ENCODE data around the gene ZNF426. TPM values are rescaled to one million over a fixed set of nuclear protein-coding genes. Genes with fewer than 3 reads are reported as not detected.

Gene ZNF426
- total RNA-seq, 4 donors from 2014 or later: 13.7 to 19.4 (median 17.5) TPM

DNA sequence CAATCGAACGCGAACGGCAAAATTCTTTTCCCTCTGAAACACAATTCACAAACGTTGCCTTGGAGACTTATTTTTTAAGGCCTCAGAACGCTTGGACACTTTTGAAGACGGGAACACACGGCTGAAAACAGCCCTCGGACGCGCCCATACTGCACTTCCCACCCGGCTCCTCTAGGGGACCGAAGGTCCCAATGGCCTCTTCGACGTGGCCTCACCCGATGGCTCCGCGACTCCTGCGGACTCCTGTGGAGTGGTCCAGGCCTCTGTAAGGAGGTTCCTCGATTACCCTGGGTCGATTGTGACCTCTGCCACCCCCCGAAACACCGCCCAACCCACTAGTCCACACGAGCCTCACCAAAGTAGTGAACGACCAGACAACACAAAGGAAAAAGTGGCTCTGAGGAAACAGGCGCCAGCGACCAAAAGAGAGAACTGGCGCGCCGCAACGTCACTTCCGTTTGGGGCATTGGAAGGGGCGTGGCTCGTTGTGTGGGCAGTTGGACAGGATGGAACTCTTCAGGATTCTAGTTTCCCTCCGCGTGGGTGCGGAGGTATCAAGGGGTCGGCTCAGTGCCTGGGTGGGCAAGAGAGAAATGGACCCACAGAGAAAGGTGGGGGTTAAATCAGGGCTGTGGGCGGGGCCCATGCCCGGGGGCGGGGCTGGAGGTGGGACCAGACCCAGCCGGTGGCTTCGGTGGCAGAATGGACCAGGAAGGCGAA lies 40.1 kb downstream of the ZNF426 start, which contains the start of gene ZNF560:
TSS of gene ZNF560 (minus strand) at position 434 of the 720 bp plus-strand sequence. CDS start 23,303 bp downstream, outside the sequence.
- no peaks in the 10 kb centered on the region for H3K4me1 ChIP-seq
- no peak within 1 kb of the TSS for H3K4me3 ChIP-seq
- no peak within 1 kb of the TSS for H3K27ac ChIP-seq (replicated peaks in 1 of 4)
- intact Hi-C loops (cut with DNase I): no loop called here
- no peak for TF ChIP-seq EP300 (IDR thresholded peaks at IDR 0.05)
- TF ChIP-seq, protein P1, sequence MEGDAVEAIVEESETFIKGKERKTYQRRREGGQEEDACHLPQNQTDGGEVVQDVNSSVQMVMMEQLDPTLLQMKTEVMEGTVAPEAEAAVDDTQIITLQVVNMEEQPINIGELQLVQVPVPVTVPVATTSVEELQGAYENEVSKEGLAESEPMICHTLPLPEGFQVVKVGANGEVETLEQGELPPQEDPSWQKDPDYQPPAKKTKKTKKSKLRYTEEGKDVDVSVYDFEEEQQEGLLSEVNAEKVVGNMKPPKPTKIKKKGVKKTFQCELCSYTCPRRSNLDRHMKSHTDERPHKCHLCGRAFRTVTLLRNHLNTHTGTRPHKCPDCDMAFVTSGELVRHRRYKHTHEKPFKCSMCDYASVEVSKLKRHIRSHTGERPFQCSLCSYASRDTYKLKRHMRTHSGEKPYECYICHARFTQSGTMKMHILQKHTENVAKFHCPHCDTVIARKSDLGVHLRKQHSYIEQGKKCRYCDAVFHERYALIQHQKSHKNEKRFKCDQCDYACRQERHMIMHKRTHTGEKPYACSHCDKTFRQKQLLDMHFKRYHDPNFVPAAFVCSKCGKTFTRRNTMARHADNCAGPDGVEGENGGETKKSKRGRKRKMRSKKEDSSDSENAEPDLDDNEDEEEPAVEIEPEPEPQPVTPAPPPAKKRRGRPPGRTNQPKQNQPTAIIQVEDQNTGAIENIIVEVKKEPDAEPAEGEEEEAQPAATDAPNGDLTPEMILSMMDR (IDR thresholded peaks at IDR 0.05): no peak
- TF ChIP-seq POLR2A (IDR thresholded peaks at IDR 0.05; ENCODE audit: low read depth): no peak
- H3K9me3 ChIP-seq: peaks cover 0 to 78% (median 73%) of the 10 kb centered on the region in 4 donors
- no peaks in the 10 kb centered on the region for H3K36me3 ChIP-seq
- WGBS: 3% methylated on average over 34 of the region's 44 CpGs
- peaks cover 0 to 31% (median 3%) of the 10 kb centered on the region in 4 donors for H3K27me3 ChIP-seq
- DNase-seq (ENCODE audit: extremely low spot score): no peak

DNA sequence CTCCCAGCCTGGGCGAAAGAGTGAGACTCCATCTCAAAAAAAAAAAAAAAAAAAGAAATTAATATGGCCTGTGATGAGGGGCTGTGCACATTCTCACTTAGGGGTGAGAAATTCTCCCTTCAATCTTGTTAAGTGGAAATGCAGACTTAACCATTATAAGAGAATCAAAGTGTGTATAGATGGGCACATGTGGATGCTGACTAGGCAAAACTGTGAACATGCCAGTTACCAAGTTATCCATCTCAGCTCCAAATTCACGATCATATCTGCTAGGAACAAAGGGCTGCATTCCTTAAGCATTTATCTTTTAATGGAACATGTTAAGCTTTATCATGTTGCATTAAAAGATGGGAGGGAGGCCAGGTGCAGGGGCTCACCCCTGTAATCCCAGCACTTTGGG lies 44.3 kb downstream of the ZNF426 start:
- peaks cover 0 to 27% (median 3%) of the 10 kb centered on the region in 4 donors for H3K27me3 ChIP-seq
- no peaks in the 10 kb centered on the region for H3K4me1 ChIP-seq
- H3K9me3 ChIP-seq: peaks cover 0 to 48% (median 34%) of the 10 kb centered on the region in 4 donors
- 80% methylated on average over 2 of the region's 2 CpGs for WGBS
- no peaks in the 10 kb centered on the region for H3K36me3 ChIP-seq
- no peak overlapping the region for H3K27ac ChIP-seq (replicated peaks in 1 of 4)
- no peak for DNase-seq (ENCODE audit: extremely low spot score)
- no peak overlapping the region for H3K4me3 ChIP-seq
- intact Hi-C loops (cut with DNase I): no loop called here
- TF ChIP-seq, protein P1 (IDR thresholded peaks at IDR 0.05): no peak
- TF ChIP-seq POLR2A (IDR thresholded peaks at IDR 0.05; ENCODE audit: low read depth) (no peak), POLR2AphosphoS5 (IDR thresholded peaks at IDR 0.05) (no peak), EP300 (IDR thresholded peaks at IDR 0.05) (no peak)

DNA sequence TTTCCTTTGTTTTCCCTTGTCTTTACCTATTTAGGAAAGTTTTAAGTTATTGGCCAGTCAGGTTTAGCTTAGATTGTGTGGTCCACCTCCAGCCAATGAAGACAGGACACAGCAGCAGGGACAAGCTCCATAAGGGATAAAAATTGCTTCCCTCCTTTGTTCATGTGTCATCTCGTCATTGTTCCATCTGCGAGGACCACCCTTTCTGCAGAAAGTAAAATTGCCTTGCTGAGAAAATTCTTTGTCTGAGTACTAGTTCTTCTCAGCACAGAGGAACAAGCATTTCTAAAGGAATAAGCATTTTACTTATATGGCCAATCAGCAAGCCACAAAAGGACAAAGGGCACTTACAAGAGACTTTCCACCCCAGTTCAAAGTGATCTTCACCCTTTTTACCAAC lies 51.4 kb downstream of the ZNF426 start:
- no peak overlapping the region for H3K27ac ChIP-seq (replicated peaks in 1 of 4)
- TF ChIP-seq, protein P1 (IDR thresholded peaks at IDR 0.05): no peak
- TF ChIP-seq POLR2A (IDR thresholded peaks at IDR 0.05; ENCODE audit: low read depth): no peak
- no peak for TF ChIP-seq POLR2AphosphoS5 (IDR thresholded peaks at IDR 0.05)
- TF ChIP-seq EP300 (IDR thresholded peaks at IDR 0.05): no peak
- intact Hi-C loops (cut with DNase I): no loop called here

DNA sequence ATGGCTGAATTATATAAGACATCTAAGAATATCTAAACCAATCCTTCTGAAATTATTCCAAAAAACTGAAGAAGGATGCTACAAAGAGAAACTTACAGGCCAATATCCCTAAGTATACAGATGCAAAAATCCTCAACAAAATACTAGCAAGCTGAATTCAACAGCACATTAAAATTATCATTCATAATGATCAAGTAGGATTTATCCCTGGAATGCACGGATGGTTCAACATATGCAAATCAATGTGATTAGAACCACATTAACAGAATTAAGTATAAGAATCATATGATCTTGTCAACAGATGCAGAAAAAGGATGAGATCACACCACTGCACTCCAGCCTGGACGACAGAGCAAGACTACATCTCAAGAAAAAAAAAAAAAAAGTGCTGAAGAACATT lies 53.3 kb downstream of the ZNF426 start:
- H3K4me3 ChIP-seq: no peak overlapping the region
- H3K9me3 ChIP-seq: peaks cover 0 to 61% (median 50%) of the 10 kb centered on the region in 4 donors
- H3K36me3 ChIP-seq: no peaks in the 10 kb centered on the region
- H3K27me3 ChIP-seq: no peaks in the 10 kb centered on the region
- no peaks in the 10 kb centered on the region for H3K4me1 ChIP-seq
- DNase-seq (ENCODE audit: extremely low spot score): no peak
- intact Hi-C loops (cut with DNase I): no loop called here
- WGBS: 85% methylated on average over 2 of the region's 2 CpGs
- H3K27ac ChIP-seq (replicated peaks in 1 of 4): no peak overlapping the region
- TF ChIP-seq POLR2AphosphoS5 (IDR thresholded peaks at IDR 0.05) (no peak), EP300 (IDR thresholded peaks at IDR 0.05) (no peak), POLR2A (IDR thresholded peaks at IDR 0.05; ENCODE audit: low read depth) (no peak)
- TF ChIP-seq, protein P1 (IDR thresholded peaks at IDR 0.05): no peak

More for the DNA sequence above, 51.4 kb downstream of the ZNF426 start:
- no peaks in the 10 kb centered on the region for H3K4me1 ChIP-seq
- DNase-seq (ENCODE audit: extremely low spot score): no peak
- 93% methylated on average over 2 of the region's 2 CpGs for WGBS
- H3K9me3 ChIP-seq: peaks cover 0 to 57% (median 45%) of the 10 kb centered on the region in 4 donors
- H3K27me3 ChIP-seq: no peaks in the 10 kb centered on the region
- H3K36me3 ChIP-seq: no peaks in the 10 kb centered on the region
- H3K4me3 ChIP-seq: no peak overlapping the region

Measured in esophagus muscularis mucosa (tissue), 4 donors.